ENCODE measurements around the gene CNTNAP2.

CNTNAP2 gene

GRCh38 chr7:148434181-148434757 is 2317.7 kb downstream of the CNTNAP2 start:
- TF ChIP-seq YY1 (IDR thresholded peaks at IDR 0.05; ENCODE audit: insufficient read depth, insufficient read length) (no peak), ZNF274 (IDR thresholded peaks at IDR 0.05; ENCODE audit: low read depth, low read length) (no peak), SUZ12 (IDR thresholded peaks at IDR 0.05; ENCODE audit: extremely low read depth, insufficient read depth, insufficient read length) (no peak)
- H3K9me3 ChIP-seq (ENCODE audit: insufficient read depth, low read length): no peaks in the 10 kb centered on the region
- no peak overlapping the region for H3K9ac ChIP-seq (ENCODE audit: insufficient read length, low read depth)
- H3K4me1 ChIP-seq (ENCODE audit: insufficient read depth, insufficient read length): no peaks in the 10 kb centered on the region
- no peaks in the 10 kb centered on the region for H3K36me3 ChIP-seq (ENCODE audit: insufficient read depth, insufficient read length, low read length)
- no peak for DNase-seq (ENCODE audit: low read depth, low spot score)
- no peaks in the 10 kb centered on the region for H3K27me3 ChIP-seq (ENCODE audit: insufficient read depth, insufficient read length)
- no peak overlapping the region for H3K4me3 ChIP-seq (ENCODE audit: insufficient read length, low read depth)

GRCh38 chr7:148434887-148435286 is 2318.3 kb downstream of the CNTNAP2 start:
- no peak overlapping the region for H3K9ac ChIP-seq (ENCODE audit: insufficient read length, low read depth)
- H3K9me3 ChIP-seq (ENCODE audit: insufficient read depth, low read length): no peaks in the 10 kb centered on the region
- no peak for DNase-seq (ENCODE audit: low read depth, low spot score)
- TF ChIP-seq ZNF274 (IDR thresholded peaks at IDR 0.05; ENCODE audit: low read depth, low read length): no peak
- no peak for TF ChIP-seq SUZ12 (IDR thresholded peaks at IDR 0.05; ENCODE audit: extremely low read depth, insufficient read depth, insufficient read length)
- no peak for TF ChIP-seq YY1 (IDR thresholded peaks at IDR 0.05; ENCODE audit: insufficient read depth, insufficient read length)
- H3K4me3 ChIP-seq (ENCODE audit: insufficient read length, low read depth): no peak overlapping the region
- no peaks in the 10 kb centered on the region for H3K36me3 ChIP-seq (ENCODE audit: insufficient read depth, insufficient read length, low read length)
- no peaks in the 10 kb centered on the region for H3K27me3 ChIP-seq (ENCODE audit: insufficient read depth, insufficient read length)
- H3K4me1 ChIP-seq (ENCODE audit: insufficient read depth, insufficient read length): no peaks in the 10 kb centered on the region

- no peaks in the 10 kb centered on the region for H3K9me3 ChIP-seq (ENCODE audit: insufficient read depth, low read length)
- H3K9ac ChIP-seq (ENCODE audit: insufficient read length, low read depth): no peak overlapping the region
- no peak for TF ChIP-seq YY1 (IDR thresholded peaks at IDR 0.05; ENCODE audit: insufficient read depth, insufficient read length)
- no peak for TF ChIP-seq SUZ12 (IDR thresholded peaks at IDR 0.05; ENCODE audit: extremely low read depth, insufficient read depth, insufficient read length)
- no peak for TF ChIP-seq ZNF274 (IDR thresholded peaks at IDR 0.05; ENCODE audit: low read depth, low read length)
- no peaks in the 10 kb centered on the region for H3K36me3 ChIP-seq (ENCODE audit: insufficient read depth, insufficient read length, low read length)
- no peaks in the 10 kb centered on the region for H3K4me1 ChIP-seq (ENCODE audit: insufficient read depth, insufficient read length)
- H3K27me3 ChIP-seq (ENCODE audit: insufficient read depth, insufficient read length): no peaks in the 10 kb centered on the region
- H3K4me3 ChIP-seq (ENCODE audit: insufficient read length, low read depth): no peak overlapping the region
- DNase-seq (ENCODE audit: low read depth, low spot score): no peak
Observed at GRCh38 chr7:148435715-148436114, 2319.1 kb downstream of the CNTNAP2 start.

GRCh38 chr7:148436135-148436534 is 2319.5 kb downstream of the CNTNAP2 start:
- no peaks in the 10 kb centered on the region for H3K36me3 ChIP-seq (ENCODE audit: insufficient read depth, insufficient read length, low read length)
- no peaks in the 10 kb centered on the region for H3K9me3 ChIP-seq (ENCODE audit: insufficient read depth, low read length)
- TF ChIP-seq YY1 (IDR thresholded peaks at IDR 0.05; ENCODE audit: insufficient read depth, insufficient read length) (no peak), SUZ12 (IDR thresholded peaks at IDR 0.05; ENCODE audit: extremely low read depth, insufficient read depth, insufficient read length) (no peak)
- H3K27me3 ChIP-seq (ENCODE audit: insufficient read depth, insufficient read length): no peaks in the 10 kb centered on the region
- no peak for DNase-seq (ENCODE audit: low read depth, low spot score)
- no peaks in the 10 kb centered on the region for H3K4me1 ChIP-seq (ENCODE audit: insufficient read depth, insufficient read length)
- H3K4me3 ChIP-seq (ENCODE audit: insufficient read length, low read depth): no peak overlapping the region
- no peak overlapping the region for H3K9ac ChIP-seq (ENCODE audit: insufficient read length, low read depth)

- Histone ChIP-seq H3K9me3 (ENCODE audit: insufficient read depth, low read length) (no peaks in the 10 kb centered on the region), H3K4me1 (ENCODE audit: insufficient read depth, insufficient read length) (no peaks in the 10 kb centered on the region), H3K27me3 (ENCODE audit: insufficient read depth, insufficient read length) (no peaks in the 10 kb centered on the region), H3K9ac (ENCODE audit: insufficient read length, low read depth) (no peak overlapping the region), H3K36me3 (ENCODE audit: insufficient read depth, insufficient read length, low read length) (no peaks in the 10 kb centered on the region), H3K4me3 (ENCODE audit: insufficient read length, low read depth) (no peak overlapping the region)
- no peak for DNase-seq (ENCODE audit: low read depth, low spot score)
- TF ChIP-seq SUZ12 (IDR thresholded peaks at IDR 0.05; ENCODE audit: extremely low read depth, insufficient read depth, insufficient read length) (no peak), YY1 (IDR thresholded peaks at IDR 0.05; ENCODE audit: insufficient read depth, insufficient read length) (no peak), ZNF274 (IDR thresholded peaks at IDR 0.05; ENCODE audit: low read depth, low read length) (no peak)
Observed at GRCh38 chr7:148436571-148436970, 2320.0 kb downstream of the CNTNAP2 start.

GRCh38 chr7:148437043-148437442 is 2320.4 kb downstream of the CNTNAP2 start:
- no peaks in the 10 kb centered on the region for H3K36me3 ChIP-seq (ENCODE audit: insufficient read depth, insufficient read length, low read length)
- H3K4me3 ChIP-seq (ENCODE audit: insufficient read length, low read depth): no peak overlapping the region
- TF ChIP-seq SUZ12 (IDR thresholded peaks at IDR 0.05; ENCODE audit: extremely low read depth, insufficient read depth, insufficient read length) (no peak), YY1 (IDR thresholded peaks at IDR 0.05; ENCODE audit: insufficient read depth, insufficient read length) (no peak), ZNF274 (IDR thresholded peaks at IDR 0.05; ENCODE audit: low read depth, low read length) (no peak)
- H3K4me1 ChIP-seq (ENCODE audit: insufficient read depth, insufficient read length): no peaks in the 10 kb centered on the region
- no peaks in the 10 kb centered on the region for H3K9me3 ChIP-seq (ENCODE audit: insufficient read depth, low read length)
- no peak for DNase-seq (ENCODE audit: low read depth, low spot score)
- H3K27me3 ChIP-seq (ENCODE audit: insufficient read depth, insufficient read length): no peaks in the 10 kb centered on the region
- no peak overlapping the region for H3K9ac ChIP-seq (ENCODE audit: insufficient read length, low read depth)

GRCh38 chr7:148442141-148442655 is 2325.6 kb downstream of the CNTNAP2 start:
- H3K4me1 ChIP-seq (ENCODE audit: insufficient read depth, insufficient read length): no peaks in the 10 kb centered on the region
- no peak overlapping the region for H3K4me3 ChIP-seq (ENCODE audit: insufficient read length, low read depth)
- no peak for TF ChIP-seq YY1 (IDR thresholded peaks at IDR 0.05; ENCODE audit: insufficient read depth, insufficient read length)
- TF ChIP-seq ZNF274 (IDR thresholded peaks at IDR 0.05; ENCODE audit: low read depth, low read length): no peak
- TF ChIP-seq SUZ12 (IDR thresholded peaks at IDR 0.05; ENCODE audit: extremely low read depth, insufficient read depth, insufficient read length): no peak
- H3K36me3 ChIP-seq (ENCODE audit: insufficient read depth, insufficient read length, low read length): no peaks in the 10 kb centered on the region
- H3K27me3 ChIP-seq (ENCODE audit: insufficient read depth, insufficient read length): no peaks in the 10 kb centered on the region
- no peak for DNase-seq (ENCODE audit: low read depth, low spot score)
- H3K9me3 ChIP-seq (ENCODE audit: insufficient read depth, low read length): peaks cover 20% of the 10 kb centered on the region; the same call in 1 of the 2 replicates
- no peak overlapping the region for H3K9ac ChIP-seq (ENCODE audit: insufficient read length, low read depth)
